HFF-Myc (cell line): ENCODE data around the gene GRAMD2A.

Source experiments
- DNase-seq: peaks from one replicate; pipeline ENCODE4 v3.0.0-alpha.2; 2011; ENCODE audit warnings: low read depth; ENCODE audit errors: extremely low read depth
- H3K4me3 ChIP-seq: replicated peaks from 2 replicates; pipeline ENCODE4 v1.5.1; 2011; ENCODE audit warnings: low read depth, mild to moderate bottlenecking, control low read depth, low read length
- TF ChIP-seq, protein P1 (sequence below): IDR thresholded peaks from 2 replicates; pipeline ENCODE4 v1.5.1; 2012; ENCODE audit warnings: mild to moderate bottlenecking, low read depth, low read length, control low read depth; ENCODE audit errors: missing control alignments

The GRAMD2A gene

DNA sequence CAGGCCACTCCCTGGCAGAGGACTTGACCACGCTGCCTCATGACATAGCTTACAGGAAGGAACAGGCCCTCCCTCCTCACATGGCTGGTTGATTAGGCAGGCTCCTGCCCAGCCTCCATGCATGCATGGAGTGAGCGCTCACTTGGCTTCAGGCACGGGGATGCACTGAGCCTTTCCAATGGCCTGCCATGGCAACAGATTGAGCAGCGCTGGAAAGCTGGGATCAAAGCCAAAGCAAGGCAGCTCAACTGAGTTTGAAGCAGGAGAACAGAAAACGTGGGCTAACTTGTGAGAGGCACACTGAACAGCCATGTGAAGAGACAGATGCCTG lies 5.9 kb upstream of the GRAMD2A start:
- H3K4me3 ChIP-seq = no peak overlapping the region
- TF ChIP-seq, protein P1, sequence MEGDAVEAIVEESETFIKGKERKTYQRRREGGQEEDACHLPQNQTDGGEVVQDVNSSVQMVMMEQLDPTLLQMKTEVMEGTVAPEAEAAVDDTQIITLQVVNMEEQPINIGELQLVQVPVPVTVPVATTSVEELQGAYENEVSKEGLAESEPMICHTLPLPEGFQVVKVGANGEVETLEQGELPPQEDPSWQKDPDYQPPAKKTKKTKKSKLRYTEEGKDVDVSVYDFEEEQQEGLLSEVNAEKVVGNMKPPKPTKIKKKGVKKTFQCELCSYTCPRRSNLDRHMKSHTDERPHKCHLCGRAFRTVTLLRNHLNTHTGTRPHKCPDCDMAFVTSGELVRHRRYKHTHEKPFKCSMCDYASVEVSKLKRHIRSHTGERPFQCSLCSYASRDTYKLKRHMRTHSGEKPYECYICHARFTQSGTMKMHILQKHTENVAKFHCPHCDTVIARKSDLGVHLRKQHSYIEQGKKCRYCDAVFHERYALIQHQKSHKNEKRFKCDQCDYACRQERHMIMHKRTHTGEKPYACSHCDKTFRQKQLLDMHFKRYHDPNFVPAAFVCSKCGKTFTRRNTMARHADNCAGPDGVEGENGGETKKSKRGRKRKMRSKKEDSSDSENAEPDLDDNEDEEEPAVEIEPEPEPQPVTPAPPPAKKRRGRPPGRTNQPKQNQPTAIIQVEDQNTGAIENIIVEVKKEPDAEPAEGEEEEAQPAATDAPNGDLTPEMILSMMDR = no peak
- peak; percentile 41 for DNase-seq

DNA sequence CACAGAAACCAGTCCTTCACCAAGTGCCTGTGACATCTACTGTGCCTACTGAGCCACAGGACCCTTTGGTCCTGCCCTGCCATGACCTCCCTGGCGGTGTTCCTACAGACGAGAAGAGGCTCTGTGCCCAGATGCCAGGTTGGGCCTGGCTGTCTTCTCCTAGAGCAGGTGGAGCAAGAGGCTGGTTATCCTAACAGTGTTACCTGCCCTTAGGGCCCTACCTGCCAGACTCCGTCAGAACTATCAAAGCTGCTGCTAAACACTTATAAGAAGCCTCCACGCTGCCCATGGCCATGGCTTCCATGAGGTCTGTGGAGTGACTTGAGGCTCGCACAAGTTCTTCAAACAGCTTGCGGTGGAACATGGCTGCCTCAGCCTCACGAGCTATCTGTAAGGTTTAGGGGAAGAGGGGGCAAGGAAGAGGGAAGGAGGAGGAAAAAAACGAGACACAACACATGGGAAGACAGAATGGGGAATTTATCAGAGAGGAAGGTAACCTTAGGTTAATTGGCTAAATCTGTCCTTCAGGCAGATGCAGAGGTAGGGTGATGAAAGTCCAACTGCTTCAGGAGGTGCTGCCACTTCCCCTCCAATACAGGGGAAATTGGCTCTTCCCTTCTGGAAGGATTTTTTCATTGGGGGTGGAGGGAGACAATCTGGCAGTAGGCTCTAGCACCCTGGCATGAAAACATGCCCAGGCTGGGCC lies 5.4 kb upstream of the GRAMD2A start:
- no peak for DNase-seq
- H3K4me3 ChIP-seq = no peak overlapping the region
- TF ChIP-seq, protein P1 = no peak

DNA sequence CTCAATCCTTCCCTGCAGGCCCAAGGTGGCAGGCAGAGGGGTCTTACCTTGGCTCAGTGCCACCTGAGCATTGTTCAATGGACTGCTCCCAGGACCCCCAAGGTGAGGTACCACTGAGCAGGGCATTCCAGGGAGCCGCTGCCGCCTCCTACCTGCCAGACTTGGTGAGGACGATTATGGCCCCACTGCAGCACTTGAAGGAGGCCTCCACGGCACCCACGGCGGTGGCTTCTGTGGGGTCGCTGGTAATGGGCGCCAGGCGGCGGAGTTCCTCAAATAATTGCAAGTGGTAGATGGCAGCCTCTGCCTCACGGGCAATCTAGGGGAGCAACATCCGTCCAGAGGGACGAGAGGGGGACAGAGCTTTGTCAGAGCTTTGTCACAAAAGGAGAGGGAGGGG lies 4.7 kb upstream of the GRAMD2A start:
- TF ChIP-seq, protein P1 = no peak
- DNase-seq = no peak
- H3K4me3 ChIP-seq = no peak overlapping the region

DNA sequence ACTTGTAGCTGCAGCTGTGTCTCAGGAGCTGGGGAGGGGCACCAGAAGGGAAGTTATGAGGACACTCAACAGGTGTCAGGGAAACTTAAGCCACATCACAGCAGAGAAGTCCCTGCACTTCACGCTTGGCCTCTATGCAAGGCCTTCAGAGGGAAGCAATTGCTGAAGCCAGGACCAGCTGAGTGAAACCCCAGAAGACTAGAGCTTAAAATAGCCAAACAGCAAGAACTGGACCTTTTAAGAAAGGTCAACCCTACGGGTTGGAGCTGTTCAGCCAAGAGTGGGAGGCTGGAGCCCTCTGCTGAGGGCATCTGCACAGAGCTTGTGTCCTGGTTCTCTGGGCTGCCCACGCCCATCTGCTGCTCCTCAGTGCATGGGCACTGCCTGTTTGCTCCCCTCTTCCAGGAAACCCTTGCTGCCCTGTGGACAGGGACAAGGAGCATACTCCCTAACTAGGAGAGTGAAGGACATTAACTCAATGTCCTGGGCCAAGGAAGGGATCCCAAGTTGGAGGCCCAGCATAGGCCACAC lies 3.9 kb upstream of the GRAMD2A start:
- no peak overlapping the region for H3K4me3 ChIP-seq
- DNase-seq = no peak
- TF ChIP-seq, protein P1 = no peak

DNA sequence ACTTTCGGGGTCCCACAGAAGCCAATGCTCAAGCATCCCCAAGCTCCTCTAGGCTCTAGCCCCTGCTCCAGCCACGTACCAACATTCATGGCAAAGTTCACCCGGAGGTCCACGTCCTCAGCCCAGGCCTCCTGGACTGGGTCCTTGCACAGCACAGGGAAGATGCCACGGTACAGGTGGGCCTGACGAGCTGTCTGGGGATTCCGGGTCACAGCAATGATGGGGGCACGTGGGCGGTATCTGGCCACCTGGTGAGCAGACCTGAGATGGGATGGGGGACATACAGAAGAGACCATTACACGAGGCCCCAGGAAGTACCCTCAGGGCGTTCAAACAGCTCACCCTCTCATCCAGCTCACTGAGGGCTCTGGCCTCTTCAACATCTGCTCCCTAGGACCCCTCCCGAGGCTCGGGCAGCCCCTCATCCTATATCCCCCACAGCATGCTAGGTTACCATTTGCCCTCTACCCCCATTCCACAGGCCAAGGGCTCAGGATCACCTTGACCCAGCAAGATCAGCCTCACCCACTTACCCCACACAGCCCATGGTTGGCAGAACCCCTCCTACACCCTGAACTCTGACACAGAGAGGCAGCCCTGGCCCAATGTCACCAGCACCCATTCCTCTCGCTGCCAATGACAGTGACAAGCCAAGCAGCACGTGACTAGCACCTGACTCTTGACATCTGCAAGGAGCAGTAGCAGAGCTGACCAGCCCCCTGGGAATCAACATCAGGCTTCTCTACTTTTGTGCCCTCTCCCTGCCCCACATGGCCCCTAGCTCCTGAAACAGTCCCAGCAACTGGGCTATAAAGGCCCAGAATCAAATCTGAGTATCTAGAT lies 3.0 kb upstream of the GRAMD2A start:
- no peak for DNase-seq
- TF ChIP-seq, protein P1 = no peak
- no peak overlapping the region for H3K4me3 ChIP-seq

DNA sequence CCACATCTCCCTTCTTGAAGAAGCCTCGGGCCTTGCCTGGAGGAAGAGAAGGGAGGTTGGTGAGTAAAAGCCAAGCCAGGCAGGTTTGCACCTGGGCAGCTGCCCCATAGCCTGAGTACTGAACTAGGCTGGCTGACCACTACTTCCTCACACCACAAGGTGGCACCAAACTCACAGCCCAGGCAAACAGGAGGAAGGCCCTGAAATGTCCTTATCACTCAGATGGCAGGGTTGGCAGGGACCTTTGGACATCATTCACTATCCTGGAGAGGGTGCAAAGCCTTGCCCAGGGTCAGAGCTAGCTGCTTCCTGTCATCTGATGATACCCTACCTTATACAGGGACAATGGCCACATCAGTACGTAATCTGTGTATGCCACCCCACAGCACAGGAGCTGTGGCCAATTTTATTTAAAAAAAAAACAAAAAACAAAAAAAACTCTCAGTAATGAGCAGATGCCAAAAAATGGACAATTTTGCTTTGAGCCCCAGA lies 2.2 kb upstream of the GRAMD2A start:
- no peak overlapping the region for H3K4me3 ChIP-seq
- TF ChIP-seq, protein P1 = peak; percentile 92
- peak; percentile 39 for DNase-seq
